ENCODE results near the gene TM2D1.

DNA sequence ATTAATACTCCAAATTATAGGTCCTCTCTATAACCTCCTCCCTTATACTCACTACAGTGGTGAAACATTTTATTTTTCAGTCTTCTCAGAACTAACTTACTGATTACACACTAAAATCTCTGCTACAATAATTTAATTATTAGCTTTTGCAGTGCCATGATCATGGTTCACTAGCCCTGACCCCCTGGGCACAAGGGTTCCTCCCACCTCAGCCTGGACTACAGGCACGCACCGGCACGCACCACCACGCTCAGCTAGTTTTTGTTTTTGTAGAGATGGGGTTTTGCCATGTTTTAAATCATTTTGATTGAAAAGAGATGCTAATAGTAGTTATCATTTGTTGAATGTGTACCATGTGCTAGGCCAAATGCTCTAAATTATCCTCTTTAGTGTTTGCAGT is 23.6 kb upstream of the TM2D1 start:
- TF ChIP-seq RAD21 (IDR thresholded peaks at IDR 0.05; ENCODE audit: insufficient read depth, low read depth, low read length), result no peak
- no peak for TF ChIP-seq ZNF274 (IDR thresholded peaks at IDR 0.05; ENCODE audit: insufficient read depth, insufficient read length)
- TF ChIP-seq, protein P1, sequence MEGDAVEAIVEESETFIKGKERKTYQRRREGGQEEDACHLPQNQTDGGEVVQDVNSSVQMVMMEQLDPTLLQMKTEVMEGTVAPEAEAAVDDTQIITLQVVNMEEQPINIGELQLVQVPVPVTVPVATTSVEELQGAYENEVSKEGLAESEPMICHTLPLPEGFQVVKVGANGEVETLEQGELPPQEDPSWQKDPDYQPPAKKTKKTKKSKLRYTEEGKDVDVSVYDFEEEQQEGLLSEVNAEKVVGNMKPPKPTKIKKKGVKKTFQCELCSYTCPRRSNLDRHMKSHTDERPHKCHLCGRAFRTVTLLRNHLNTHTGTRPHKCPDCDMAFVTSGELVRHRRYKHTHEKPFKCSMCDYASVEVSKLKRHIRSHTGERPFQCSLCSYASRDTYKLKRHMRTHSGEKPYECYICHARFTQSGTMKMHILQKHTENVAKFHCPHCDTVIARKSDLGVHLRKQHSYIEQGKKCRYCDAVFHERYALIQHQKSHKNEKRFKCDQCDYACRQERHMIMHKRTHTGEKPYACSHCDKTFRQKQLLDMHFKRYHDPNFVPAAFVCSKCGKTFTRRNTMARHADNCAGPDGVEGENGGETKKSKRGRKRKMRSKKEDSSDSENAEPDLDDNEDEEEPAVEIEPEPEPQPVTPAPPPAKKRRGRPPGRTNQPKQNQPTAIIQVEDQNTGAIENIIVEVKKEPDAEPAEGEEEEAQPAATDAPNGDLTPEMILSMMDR (IDR thresholded peaks at IDR 0.05 in 2 of 3, conservative IDR thresholded peaks at IDR 0.05 in 1 of 3; ENCODE audit: control insufficient read depth in 2 of 3, extremely low read depth in 1 of 3, insufficient read depth in 1 of 3, low read depth in 3 of 3, low read length in 3 of 3), result no peak
- TF ChIP-seq, protein P2, sequence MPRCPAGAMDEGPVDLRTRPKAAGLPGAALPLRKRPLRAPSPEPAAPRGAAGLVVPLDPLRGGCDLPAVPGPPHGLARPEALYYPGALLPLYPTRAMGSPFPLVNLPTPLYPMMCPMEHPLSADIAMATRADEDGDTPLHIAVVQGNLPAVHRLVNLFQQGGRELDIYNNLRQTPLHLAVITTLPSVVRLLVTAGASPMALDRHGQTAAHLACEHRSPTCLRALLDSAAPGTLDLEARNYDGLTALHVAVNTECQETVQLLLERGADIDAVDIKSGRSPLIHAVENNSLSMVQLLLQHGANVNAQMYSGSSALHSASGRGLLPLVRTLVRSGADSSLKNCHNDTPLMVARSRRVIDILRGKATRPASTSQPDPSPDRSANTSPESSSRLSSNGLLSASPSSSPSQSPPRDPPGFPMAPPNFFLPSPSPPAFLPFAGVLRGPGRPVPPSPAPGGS (IDR thresholded peaks at IDR 0.05; ENCODE audit: borderline replicate concordance, insufficient read depth, low read depth, low read length, poor library complexity, severe bottlenecking), result no peak
- TF ChIP-seq SPI1 (IDR thresholded peaks at IDR 0.05; ENCODE audit: borderline replicate concordance, insufficient read depth, low read depth, low read length), result no peak
- TF ChIP-seq FOXK2 (IDR thresholded peaks at IDR 0.05), result no peak
- TF ChIP-seq, protein P3, sequence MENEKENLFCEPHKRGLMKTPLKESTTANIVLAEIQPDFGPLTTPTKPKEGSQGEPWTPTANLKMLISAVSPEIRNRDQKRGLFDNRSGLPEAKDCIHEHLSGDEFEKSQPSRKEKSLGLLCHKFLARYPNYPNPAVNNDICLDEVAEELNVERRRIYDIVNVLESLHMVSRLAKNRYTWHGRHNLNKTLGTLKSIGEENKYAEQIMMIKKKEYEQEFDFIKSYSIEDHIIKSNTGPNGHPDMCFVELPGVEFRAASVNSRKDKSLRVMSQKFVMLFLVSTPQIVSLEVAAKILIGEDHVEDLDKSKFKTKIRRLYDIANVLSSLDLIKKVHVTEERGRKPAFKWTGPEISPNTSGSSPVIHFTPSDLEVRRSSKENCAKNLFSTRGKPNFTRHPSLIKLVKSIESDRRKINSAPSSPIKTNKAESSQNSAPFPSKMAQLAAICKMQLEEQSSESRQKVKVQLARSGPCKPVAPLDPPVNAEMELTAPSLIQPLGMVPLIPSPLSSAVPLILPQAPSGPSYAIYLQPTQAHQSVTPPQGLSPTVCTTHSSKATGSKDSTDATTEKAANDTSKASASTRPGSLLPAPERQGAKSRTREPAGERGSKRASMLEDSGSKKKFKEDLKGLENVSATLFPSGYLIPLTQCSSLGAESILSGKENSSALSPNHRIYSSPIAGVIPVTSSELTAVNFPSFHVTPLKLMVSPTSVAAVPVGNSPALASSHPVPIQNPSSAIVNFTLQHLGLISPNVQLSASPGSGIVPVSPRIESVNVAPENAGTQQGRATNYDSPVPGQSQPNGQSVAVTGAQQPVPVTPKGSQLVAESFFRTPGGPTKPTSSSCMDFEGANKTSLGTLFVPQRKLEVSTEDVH (IDR thresholded peaks at IDR 0.05; ENCODE audit: low read depth, partially characterized antibody), result no peak
- no peak for TF ChIP-seq NR2F1 (conservative IDR thresholded peaks at IDR 0.05)

All from GM12878 (cell line).